Hematopoietic multipotent progenitor cell treated with erythropoietin and hydrocortisone succinate and interleukin-3 and kit ligand, for 15 days (in vitro differentiated cells): ENCODE results near the gene CRISPLD2.

Experiments
- DNase-seq: peaks from one replicate; pipeline ENCODE4 v3.0.0-alpha.2; 2015; ENCODE audit warnings: low spot score

Gene CRISPLD2

GRCh38 chr16:84884596-84885341, 65.0 kb downstream of the CRISPLD2 start:
- no peak for DNase-seq

- no peak for DNase-seq
Observed at GRCh38 chr16:84885342-84885910, 65.6 kb downstream of the CRISPLD2 start.

GRCh38 chr16:84886497-84887090, 66.8 kb downstream of the CRISPLD2 start:
- DNase-seq: no peak

GRCh38 chr16:84887207-84887606, 67.4 kb downstream of the CRISPLD2 start:
- no peak for DNase-seq

- no peak for DNase-seq
Observed at GRCh38 chr16:84888450-84888849, 68.7 kb downstream of the CRISPLD2 start.

GRCh38 chr16:84889066-84889465, 69.3 kb downstream of the CRISPLD2 start:
- DNase-seq: no peak

GRCh38 chr16:84890427-84890826, 70.6 kb downstream of the CRISPLD2 start:
- no peak for DNase-seq

GRCh38 chr16:84891149-84891795, 71.5 kb downstream of the CRISPLD2 start:
- no peak for DNase-seq

GRCh38 chr16:84892097-84892496, 72.3 kb downstream of the CRISPLD2 start:
- no peak for DNase-seq

- no peak for DNase-seq
Observed at GRCh38 chr16:84893467-84893848, 73.7 kb downstream of the CRISPLD2 start.

- no peak for DNase-seq
Observed at GRCh38 chr16:84893849-84894599, 74.2 kb downstream of the CRISPLD2 start.

GRCh38 chr16:84895016-84895415, 75.2 kb downstream of the CRISPLD2 start:
- no peak for DNase-seq

GRCh38 chr16:84896847-84897246, 77.1 kb downstream of the CRISPLD2 start:
- DNase-seq: no peak

- no peak for DNase-seq
Observed at GRCh38 chr16:84897911-84898377, 78.2 kb downstream of the CRISPLD2 start.

- DNase-seq: no peak
Observed at GRCh38 chr16:84898447-84898846, 78.7 kb downstream of the CRISPLD2 start.

GRCh38 chr16:84899414-84899813, 79.6 kb downstream of the CRISPLD2 start:
- no peak for DNase-seq

GRCh38 chr16:84905965-84906460, 86.2 kb downstream of the CRISPLD2 start:
- DNase-seq: no peak

GRCh38 chr16:84907051-84907450, 87.3 kb downstream of the CRISPLD2 start:
- DNase-seq: no peak

- no peak for DNase-seq
Observed at GRCh38 chr16:84907575-84907974, 87.8 kb downstream of the CRISPLD2 start.

GRCh38 chr16:84909476-84910085, 89.8 kb downstream of the CRISPLD2 start:
- DNase-seq: no peak

- no peak for DNase-seq
Observed at GRCh38 chr16:84911486-84912216, 91.9 kb downstream of the CRISPLD2 start.
